WERI-Rb-1 (cell line): ENCODE results near the gene CNTFR.

ENCODE experiments used
- DNase-seq: peaks from one replicate; pipeline ENCODE4 v3.0.0-alpha.2; 2020
- H3K27ac ChIP-seq: fragments of 250-450 bp; sonication (Bioruptor Pico); 2 replicates; pipeline ENCODE4 v1.5.1; 2020; ENCODE audit warnings: mild to moderate bottlenecking, moderate library complexity
- H3K27me3 ChIP-seq: fragments of 250-450 bp; sonication (Bioruptor Pico); 2 replicates; pipeline ENCODE4 v1.5.1; 2021; ENCODE audit warnings: mild to moderate bottlenecking, low read depth, moderate library complexity; ENCODE audit not compliant: insufficient read depth, severe bottlenecking
- H3K36me3 ChIP-seq: fragments of 250-450 bp; sonication (Bioruptor Pico); 2 replicates; pipeline ENCODE4 v1.5.1; 2020; ENCODE audit warnings: mild to moderate bottlenecking, moderate library complexity
- H3K4me3 ChIP-seq: 2 replicates; pipeline ENCODE4 v1.5.1; 2011; ENCODE audit warnings: low read depth, mild to moderate bottlenecking, control low read depth, low read length
- H3K9me3 ChIP-seq: fragments of 250-450 bp; sonication (Bioruptor Pico); 2 replicates; pipeline ENCODE4 v1.5.1; 2021; ENCODE audit warnings: mild to moderate bottlenecking, moderate library complexity; ENCODE audit not compliant: severe bottlenecking
- TF ChIP-seq, protein P1 (sequence below): IDR thresholded peaks from 2 replicates; pipeline ENCODE4 v1.5.1; 2011; ENCODE audit warnings: low read depth, mild to moderate bottlenecking, control low read depth, inconsistent platforms, low read length

Gene CNTFR

DNA sequence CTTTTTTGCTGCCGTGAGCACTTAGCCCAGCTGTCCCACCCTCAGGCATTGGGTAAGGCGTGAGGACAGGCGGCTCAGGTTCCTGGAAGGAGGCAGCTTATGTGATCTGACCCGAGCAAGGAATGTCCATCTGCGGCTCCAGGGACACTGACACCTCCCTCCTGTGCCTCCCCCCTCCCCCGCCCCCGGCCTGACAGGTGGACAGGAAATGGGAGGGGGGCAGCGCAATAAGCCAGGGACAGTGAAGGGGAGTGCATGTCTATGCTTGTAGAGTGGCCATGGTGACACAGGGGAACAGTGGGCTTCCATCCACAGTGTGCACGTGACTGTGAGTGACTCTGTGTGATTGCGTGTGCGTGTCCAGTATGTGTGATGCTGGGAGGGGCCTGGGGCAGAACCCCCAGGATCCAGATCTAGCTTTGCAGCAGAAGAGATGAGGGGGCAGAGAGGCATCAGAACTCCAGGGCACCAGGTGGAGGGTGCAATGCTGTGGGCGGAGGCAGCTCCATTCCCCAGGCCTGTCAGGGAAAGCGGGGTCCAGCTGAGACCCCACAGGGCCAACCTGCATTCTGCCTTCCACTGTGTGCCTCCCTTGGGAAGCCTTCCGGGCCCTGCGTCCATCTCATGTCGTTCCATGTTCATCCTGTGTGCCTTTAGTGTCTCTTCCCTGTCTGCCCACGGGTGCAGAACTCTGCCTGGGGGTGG, 30.5 kb downstream of the CNTFR start:
- Histone ChIP-seq H3K4me3 (peak overlapping the region; percentile 30), H3K9me3 (no peaks in the 10 kb centered on the region), H3K27me3 (no peaks in the 10 kb centered on the region), H3K27ac (peak overlapping the region; percentile 86), H3K36me3 (peaks cover 22% of the 10 kb centered on the region)
- DNase-seq: peak; percentile 94
- TF ChIP-seq, protein P1, sequence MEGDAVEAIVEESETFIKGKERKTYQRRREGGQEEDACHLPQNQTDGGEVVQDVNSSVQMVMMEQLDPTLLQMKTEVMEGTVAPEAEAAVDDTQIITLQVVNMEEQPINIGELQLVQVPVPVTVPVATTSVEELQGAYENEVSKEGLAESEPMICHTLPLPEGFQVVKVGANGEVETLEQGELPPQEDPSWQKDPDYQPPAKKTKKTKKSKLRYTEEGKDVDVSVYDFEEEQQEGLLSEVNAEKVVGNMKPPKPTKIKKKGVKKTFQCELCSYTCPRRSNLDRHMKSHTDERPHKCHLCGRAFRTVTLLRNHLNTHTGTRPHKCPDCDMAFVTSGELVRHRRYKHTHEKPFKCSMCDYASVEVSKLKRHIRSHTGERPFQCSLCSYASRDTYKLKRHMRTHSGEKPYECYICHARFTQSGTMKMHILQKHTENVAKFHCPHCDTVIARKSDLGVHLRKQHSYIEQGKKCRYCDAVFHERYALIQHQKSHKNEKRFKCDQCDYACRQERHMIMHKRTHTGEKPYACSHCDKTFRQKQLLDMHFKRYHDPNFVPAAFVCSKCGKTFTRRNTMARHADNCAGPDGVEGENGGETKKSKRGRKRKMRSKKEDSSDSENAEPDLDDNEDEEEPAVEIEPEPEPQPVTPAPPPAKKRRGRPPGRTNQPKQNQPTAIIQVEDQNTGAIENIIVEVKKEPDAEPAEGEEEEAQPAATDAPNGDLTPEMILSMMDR: no peak

GRCh38 chr9:34558364-34558763, 31.2 kb downstream of the CNTFR start:
- DNase-seq: no peak
- H3K9me3 ChIP-seq: no peaks in the 10 kb centered on the region
- H3K27me3 ChIP-seq: no peaks in the 10 kb centered on the region
- TF ChIP-seq, protein P1: no peak
- H3K27ac ChIP-seq: peak overlapping the region; percentile 46
- H3K4me3 ChIP-seq: no peak overlapping the region
- peaks cover 17% of the 10 kb centered on the region for H3K36me3 ChIP-seq

GRCh38 chr9:34557426-34558321, 31.9 kb downstream of the CNTFR start:
- Histone ChIP-seq H3K4me3 (no peak overlapping the region), H3K9me3 (no peaks in the 10 kb centered on the region), H3K27me3 (no peaks in the 10 kb centered on the region), H3K36me3 (peaks cover 10% of the 10 kb centered on the region), H3K27ac (peak overlapping the region; percentile 46)
- TF ChIP-seq, protein P1: no peak
- DNase-seq: no peak

GRCh38 chr9:34556949-34557348, 32.6 kb downstream of the CNTFR start:
- Histone ChIP-seq H3K9me3 (no peaks in the 10 kb centered on the region), H3K36me3 (peaks cover 3% of the 10 kb centered on the region), H3K27ac (no peak overlapping the region), H3K27me3 (no peaks in the 10 kb centered on the region), H3K4me3 (no peak overlapping the region)
- TF ChIP-seq, protein P1: no peak
- DNase-seq: no peak

GRCh38 chr9:34555936-34556525, 33.5 kb downstream of the CNTFR start:
- TF ChIP-seq, protein P1: no peak
- Histone ChIP-seq H3K4me3 (no peak overlapping the region), H3K27me3 (no peaks in the 10 kb centered on the region), H3K9me3 (no peaks in the 10 kb centered on the region), H3K27ac (no peak overlapping the region), H3K36me3 (no peaks in the 10 kb centered on the region; the same call in 1 of the 2 replicates)
- no peak for DNase-seq
